ENCODE data around the gene XRN2. TPM values are rescaled to one million over a fixed set of nuclear protein-coding genes. Genes with fewer than 3 reads are reported as not detected.

The XRN2 gene
- total and polyA plus RNA-seq, 2 experiments from 2014 or later, result 39.6 to 79.1 TPM

DNA sequence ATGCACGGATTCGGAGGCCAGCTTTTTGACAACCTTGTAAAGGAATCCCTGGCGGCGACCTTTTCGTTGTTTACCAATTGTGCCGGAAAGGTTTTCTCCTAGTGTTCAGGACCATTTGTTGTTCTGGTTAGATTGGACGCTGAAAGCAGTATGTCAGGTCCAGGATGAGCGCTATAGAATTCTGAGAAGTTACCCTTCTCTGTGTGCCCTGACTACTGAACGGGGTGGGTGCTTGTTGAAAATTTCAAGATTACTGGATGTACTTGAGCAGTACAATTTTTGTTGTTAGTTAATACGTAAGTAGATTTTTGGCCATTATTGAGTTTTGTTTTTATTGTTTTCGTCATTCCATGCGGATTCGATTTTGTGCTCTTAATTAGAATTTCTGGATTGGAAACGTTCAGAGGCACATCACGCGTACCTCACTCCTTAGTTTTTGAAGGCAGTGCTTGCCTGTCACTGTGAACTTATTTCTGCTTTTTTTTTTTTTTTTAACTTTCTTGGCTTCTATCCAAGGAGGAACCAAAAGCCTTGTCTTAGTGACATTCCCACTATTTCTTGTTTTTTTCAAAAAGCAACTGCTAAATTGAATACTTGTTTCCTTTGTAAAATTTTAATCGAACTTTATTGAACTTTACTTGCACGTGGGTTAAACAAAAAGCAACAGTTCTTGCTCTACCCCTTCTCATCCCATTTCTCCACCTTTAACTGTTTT, 898 bp downstream of the XRN2 start:
- no peaks in the 10 kb centered on the region for H3K9me3 ChIP-seq (ENCODE audit: low read depth)
- no peaks in the 10 kb centered on the region for H3K36me3 ChIP-seq (replicated peaks; ENCODE audit: insufficient read depth, low read depth)
- TF ChIP-seq, protein P1, sequence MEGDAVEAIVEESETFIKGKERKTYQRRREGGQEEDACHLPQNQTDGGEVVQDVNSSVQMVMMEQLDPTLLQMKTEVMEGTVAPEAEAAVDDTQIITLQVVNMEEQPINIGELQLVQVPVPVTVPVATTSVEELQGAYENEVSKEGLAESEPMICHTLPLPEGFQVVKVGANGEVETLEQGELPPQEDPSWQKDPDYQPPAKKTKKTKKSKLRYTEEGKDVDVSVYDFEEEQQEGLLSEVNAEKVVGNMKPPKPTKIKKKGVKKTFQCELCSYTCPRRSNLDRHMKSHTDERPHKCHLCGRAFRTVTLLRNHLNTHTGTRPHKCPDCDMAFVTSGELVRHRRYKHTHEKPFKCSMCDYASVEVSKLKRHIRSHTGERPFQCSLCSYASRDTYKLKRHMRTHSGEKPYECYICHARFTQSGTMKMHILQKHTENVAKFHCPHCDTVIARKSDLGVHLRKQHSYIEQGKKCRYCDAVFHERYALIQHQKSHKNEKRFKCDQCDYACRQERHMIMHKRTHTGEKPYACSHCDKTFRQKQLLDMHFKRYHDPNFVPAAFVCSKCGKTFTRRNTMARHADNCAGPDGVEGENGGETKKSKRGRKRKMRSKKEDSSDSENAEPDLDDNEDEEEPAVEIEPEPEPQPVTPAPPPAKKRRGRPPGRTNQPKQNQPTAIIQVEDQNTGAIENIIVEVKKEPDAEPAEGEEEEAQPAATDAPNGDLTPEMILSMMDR (IDR thresholded peaks at IDR 0.05; ENCODE audit: poor library complexity), result no peak
- TF ChIP-seq EZH2phosphoT487 (IDR thresholded peaks at IDR 0.05; ENCODE audit: low read depth, severe bottlenecking, unreplicated experiment), result no peak
- no peaks in the 10 kb centered on the region for H3K9me2 ChIP-seq (replicated peaks; ENCODE audit: insufficient read depth)
- no peak for DNase-seq (ENCODE audit: low spot score)
- H4K20me1 ChIP-seq (ENCODE audit: insufficient read depth, poor library complexity, severe bottlenecking), result peaks cover 22% of the 10 kb centered on the region
- H3K27ac ChIP-seq, result peak overlapping the region; percentile 97
- H2AFZ ChIP-seq, result peak overlapping the region; percentile 57
- H3K4me3 ChIP-seq, result peak overlapping the region; percentile 65
- no peaks in the 10 kb centered on the region for H3K27me3 ChIP-seq
- H3K4me2 ChIP-seq, result peak overlapping the region; percentile 83
- 3% methylated on average over 18 of the region's 18 CpGs for WGBS (ENCODE audit: low lambda C conversion rate, missing lambda C conversion rate)
- peaks cover 27% of the 10 kb centered on the region for H3K79me2 ChIP-seq
- H3K4me1 ChIP-seq (ENCODE audit: insufficient read depth), result peaks cover 7% of the 10 kb centered on the region

DNA sequence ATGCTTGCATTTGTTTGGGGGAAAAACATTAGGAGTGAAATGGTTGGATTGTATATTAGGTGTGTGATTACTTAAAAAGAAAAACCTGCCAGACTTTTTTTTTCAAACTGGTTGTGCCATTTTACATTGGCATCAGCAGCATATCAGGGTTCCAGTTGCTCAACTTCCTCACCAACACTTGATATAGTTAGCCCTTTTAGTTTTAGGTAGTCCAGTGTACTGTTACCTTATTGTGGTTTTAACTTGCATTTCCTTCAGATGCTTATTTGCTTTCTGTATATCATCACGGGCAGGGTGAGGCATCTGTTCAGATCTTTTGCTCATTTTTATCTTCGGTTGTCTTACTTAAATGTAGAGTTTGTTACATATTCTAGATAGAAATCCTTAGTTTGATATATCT, 5.2 kb downstream of the XRN2 start:
- Histone ChIP-seq H3K9me2 (replicated peaks; ENCODE audit: insufficient read depth) (no peaks in the 10 kb centered on the region), H3K79me2 (peaks cover 70% of the 10 kb centered on the region), H3K4me3 (no peak overlapping the region), H3K36me3 (replicated peaks; ENCODE audit: insufficient read depth, low read depth) (no peaks in the 10 kb centered on the region), H2AFZ (no peak overlapping the region), H4K20me1 (ENCODE audit: insufficient read depth, poor library complexity, severe bottlenecking) (peaks cover 63% of the 10 kb centered on the region), H3K9me3 (ENCODE audit: low read depth) (no peaks in the 10 kb centered on the region), H3K4me2 (no peak overlapping the region), H3K4me1 (ENCODE audit: insufficient read depth) (peaks cover 7% of the 10 kb centered on the region), H3K27me3 (no peaks in the 10 kb centered on the region), H3K27ac (no peak overlapping the region)
- TF ChIP-seq, protein P1 (IDR thresholded peaks at IDR 0.05; ENCODE audit: poor library complexity), result no peak
- no peak for TF ChIP-seq EZH2phosphoT487 (IDR thresholded peaks at IDR 0.05; ENCODE audit: low read depth, severe bottlenecking, unreplicated experiment)
- no peak for TF ChIP-seq EZH2 (IDR thresholded peaks at IDR 0.05; ENCODE audit: borderline replicate concordance)
- WGBS (ENCODE audit: low lambda C conversion rate, missing lambda C conversion rate), result 89% methylated on average over 2 of the region's 2 CpGs
- no peak for DNase-seq (ENCODE audit: low spot score)

DNA sequence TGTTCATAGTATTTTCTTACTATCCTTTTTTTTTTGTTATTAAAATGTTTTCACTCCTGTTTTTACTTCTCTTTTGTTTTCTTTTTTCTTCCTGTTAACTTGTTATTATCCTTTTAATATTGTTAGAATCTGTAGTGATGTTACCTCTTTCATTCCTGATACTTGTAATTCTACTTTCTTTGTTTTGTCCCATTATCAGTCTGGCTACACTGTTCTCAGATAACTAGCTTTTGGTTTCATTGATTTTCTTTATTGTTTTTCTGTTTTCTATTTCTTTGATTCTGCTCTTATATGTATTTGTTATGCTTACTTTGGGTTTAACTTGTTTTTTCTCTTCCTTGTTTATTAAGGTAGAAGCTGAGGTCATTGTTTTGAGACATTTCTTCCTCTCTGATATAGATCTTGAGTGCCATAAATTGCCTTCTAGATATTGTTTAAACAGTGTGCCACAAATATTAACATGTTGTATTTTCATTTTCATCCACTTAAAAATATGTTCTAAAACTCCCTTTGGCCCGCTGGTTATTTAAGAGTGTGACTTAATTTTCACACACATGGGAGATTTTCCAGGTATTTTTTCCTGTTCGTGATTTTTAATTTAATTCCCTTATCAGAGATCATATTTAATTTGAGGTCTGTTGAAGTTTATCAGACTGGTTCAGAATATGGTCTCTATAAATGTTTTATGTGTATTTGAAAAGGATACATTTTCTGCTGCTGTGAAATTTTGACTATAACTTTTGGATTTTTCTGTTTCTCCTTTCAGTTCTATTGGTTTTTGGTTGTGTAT, 6.7 kb downstream of the XRN2 start:
- Histone ChIP-seq H3K4me1 (ENCODE audit: insufficient read depth) (peaks cover under 1% of the 10 kb centered on the region), H3K9me3 (ENCODE audit: low read depth) (no peaks in the 10 kb centered on the region), H2AFZ (no peak overlapping the region), H3K79me2 (peaks cover 74% of the 10 kb centered on the region), H3K9me2 (replicated peaks; ENCODE audit: insufficient read depth) (no peaks in the 10 kb centered on the region), H4K20me1 (ENCODE audit: insufficient read depth, poor library complexity, severe bottlenecking) (peaks cover 69% of the 10 kb centered on the region), H3K27me3 (no peaks in the 10 kb centered on the region), H3K36me3 (replicated peaks; ENCODE audit: insufficient read depth, low read depth) (no peaks in the 10 kb centered on the region), H3K27ac (no peak overlapping the region), H3K4me3 (no peak overlapping the region), H3K4me2 (no peak overlapping the region)
- no peak for DNase-seq (ENCODE audit: low spot score)
- TF ChIP-seq, protein P1 (IDR thresholded peaks at IDR 0.05; ENCODE audit: poor library complexity), result no peak
- TF ChIP-seq EZH2 (IDR thresholded peaks at IDR 0.05; ENCODE audit: borderline replicate concordance) (no peak), EZH2phosphoT487 (IDR thresholded peaks at IDR 0.05; ENCODE audit: low read depth, severe bottlenecking, unreplicated experiment) (no peak)
- 94% methylated on average over 2 of the region's 2 CpGs for WGBS (ENCODE audit: low lambda C conversion rate, missing lambda C conversion rate)

Measured in hepatocyte (in vitro differentiated cells).